Measurements from ENCODE around the gene OCEL1.
"Not testable (repeated sequence)": the region's sequence is repeated elsewhere in the genome, so short reads cannot be mapped to it uniquely, and the experiment has no call there.

OCEL1 gene, protein sequence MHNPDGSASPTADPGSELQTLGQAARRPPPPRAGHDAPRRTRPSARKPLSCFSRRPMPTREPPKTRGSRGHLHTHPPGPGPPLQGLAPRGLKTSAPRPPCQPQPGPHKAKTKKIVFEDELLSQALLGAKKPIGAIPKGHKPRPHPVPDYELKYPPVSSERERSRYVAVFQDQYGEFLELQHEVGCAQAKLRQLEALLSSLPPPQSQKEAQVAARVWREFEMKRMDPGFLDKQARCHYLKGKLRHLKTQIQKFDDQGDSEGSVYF

DNA sequence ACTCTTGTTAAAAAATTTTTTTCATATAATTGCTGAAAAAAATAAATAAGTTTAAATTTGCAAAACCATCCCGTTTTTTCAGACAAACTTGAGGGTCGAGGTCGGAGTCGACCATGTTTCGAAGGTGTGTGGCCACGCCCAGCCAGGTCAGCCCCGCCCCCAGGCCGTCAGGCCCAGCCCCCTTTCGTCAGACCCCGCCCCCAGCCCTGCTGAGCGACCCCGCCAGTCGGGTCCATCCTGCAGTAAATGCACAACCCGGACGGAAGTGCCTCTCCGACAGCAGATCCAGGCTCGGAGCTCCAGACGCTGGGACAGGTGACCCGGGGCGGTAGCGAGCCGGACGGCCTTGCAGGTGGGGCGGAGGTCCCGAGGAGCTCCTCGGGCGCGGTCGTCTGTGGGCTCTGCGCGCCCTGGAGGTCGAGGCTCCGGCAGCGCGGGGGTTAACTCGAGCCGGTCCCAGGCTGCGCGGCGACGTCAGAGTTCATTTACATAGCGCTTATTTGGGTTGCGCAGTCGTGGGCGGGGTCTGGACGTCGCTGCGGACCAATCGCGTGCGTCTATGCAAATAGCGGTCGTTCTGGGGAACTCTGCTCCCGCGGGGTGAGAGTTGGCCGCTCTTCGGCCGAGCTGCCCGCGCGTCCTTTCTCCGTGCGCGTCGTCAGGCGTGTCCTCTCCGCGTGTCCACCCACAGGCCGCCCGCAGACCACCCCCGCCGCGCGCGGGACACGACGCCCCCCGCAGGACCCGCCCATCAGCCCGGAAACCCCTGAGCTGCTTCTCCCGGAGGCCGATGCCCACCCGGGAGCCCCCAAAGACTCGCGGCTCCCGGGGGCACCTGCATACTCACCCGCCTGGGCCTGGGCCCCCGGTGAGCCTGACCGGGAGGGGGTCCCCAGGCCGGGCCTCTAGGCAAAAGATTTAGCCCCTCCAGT, at the start of gene OCEL1:
Gene OCEL1, plus strand, starts transcription at position 225 of the 932 bp plus-strand sequence. Its CDS starts 22 bp downstream, at position 247.
- peak; percentile 62 for FAIRE-seq

DNA sequence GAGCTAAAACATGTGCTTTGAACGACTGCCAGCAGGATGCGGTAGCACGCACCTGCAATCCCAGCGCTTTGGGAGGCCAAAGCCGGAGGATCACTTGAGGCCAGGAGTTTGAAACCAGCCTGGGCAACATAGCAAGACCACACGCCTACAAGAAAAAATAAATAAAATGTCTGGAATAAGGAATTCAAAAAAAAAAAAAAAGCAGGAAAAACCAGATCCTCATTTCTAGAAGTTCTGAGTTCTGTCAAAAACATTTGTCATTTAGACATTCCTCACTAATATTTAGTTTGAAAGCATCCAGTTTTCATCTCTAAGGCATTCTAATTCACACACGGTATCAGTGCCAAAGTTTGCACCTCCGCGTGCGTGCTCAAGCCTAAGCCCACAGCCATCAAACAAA, 47.7 kb upstream of the OCEL1 start:
- FAIRE-seq = no peak

DNA sequence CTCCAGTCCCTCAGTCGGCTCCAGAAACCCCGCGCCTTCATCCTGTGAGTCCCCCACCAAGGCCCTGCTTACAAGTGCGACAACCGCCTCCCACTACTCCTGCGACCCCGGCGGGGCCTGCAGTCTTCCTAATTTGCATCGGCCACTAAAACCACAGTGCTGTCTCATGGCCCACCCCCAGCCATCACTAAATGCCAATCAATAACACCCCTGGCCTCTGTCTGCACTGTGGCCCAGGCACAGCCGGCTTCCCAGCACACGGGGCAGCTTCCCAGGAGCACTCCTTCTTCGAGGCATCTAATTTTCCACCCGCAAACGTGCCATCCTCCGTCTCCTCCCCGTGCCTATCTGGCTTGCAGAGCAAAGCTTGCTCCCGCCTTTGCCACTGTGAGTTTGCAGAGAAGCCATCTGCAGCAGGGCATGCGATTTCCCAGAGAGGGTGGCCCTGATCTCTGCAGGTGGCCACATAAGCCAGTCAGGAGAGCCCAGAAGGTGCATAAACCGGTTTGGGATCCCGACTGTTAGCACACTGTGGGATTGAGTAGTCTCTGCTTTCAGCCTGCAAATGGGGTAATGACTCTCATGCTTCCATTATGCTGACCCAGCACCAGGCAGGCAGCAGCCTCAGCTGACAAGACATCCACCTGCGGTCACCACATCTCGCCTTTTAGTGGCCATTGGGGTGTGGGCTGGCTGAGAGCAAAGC, 44.9 kb upstream of the OCEL1 start:
- no peak for FAIRE-seq

DNA sequence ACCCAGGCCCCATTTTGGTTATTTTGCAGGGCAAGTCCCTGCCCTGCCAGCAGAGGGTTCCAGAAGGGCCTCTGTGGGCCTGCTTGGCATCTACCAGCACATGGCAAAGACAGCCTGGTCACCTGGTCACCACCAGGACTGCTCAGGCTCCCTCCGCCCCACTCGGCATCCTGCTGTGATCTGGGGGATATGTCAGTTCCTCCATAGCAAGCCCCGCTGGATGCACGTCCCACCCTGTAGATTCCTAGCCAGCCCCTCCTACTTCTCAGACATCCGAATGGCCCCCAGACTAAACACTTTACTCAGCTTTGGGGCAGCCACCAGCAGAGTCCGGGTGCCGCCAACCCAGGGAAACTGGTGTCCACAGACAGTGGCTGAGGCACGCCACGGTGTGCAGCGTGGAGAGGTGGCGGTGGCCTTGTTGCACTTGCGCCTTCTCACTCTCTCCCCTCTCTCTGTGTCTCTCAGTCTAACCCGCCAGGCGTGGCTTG, 42.7 kb upstream of the OCEL1 start:
- FAIRE-seq = no peak

DNA sequence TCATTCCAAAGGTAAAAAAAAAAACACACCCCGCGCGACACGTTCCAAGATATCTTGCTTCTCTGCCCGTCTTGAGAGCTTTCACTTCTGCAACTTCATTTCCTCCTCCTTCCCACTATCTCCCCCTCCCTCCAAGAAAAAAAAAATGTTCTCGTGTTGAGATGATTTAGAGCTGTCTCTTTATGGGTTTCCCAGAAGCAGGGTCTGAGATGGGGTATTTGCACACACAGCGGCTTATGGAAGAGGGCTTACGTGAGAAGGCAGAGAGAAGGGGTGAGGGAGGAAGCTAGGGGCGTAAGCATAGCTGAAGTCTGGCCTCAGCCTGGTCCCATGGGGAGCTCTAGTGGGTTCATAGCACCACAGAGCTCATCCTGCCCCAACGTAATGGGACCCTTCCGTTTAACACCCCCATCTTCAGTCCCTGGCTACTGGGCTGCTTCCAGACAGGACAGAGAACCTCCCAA, 42.1 kb upstream of the OCEL1 start:
- no peak for FAIRE-seq

DNA sequence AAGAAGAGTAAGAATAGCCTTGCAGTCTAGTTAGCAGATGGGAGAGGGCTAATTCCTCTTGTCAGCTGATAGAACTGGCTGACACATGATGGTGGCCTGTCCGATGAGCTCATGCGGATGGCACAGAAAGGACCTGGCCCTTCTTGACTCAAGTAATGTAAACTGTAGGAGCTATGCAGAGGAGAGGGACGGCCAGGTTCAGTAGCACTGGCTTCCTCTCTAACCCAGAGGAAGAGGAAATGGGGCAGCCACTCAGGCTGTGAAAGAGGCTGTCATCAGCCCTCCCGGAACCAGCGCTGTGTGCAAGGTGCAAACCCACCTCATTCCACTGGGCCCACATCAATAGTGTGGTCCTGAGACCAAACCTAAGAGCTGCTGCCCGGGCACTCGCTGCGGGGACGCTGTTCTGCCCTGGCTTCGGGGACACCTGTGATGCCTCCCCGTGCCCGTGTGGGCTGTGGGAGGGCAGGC, 41.6 kb upstream of the OCEL1 start:
- no peak for FAIRE-seq

DNA sequence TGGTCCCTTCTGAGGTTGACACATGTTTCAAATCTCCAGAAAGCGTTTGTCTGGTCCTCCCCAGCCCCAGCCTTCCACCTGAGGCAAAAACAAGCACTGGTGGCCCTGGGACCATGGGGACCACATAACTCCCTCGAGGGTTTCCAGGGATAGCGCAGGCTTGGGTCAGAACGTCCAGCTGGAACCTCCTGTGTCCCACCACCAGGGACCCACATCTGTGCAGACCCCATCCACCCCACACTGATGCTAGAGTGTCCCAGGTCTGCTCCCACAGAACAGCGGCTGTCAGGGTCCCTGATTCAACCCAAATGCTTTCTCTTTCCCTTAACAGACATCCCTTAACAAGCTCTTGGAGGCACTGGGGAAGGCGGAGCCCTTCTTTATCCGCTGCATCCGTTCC, 40.4 kb upstream of the OCEL1 start:
- FAIRE-seq = no peak

DNA sequence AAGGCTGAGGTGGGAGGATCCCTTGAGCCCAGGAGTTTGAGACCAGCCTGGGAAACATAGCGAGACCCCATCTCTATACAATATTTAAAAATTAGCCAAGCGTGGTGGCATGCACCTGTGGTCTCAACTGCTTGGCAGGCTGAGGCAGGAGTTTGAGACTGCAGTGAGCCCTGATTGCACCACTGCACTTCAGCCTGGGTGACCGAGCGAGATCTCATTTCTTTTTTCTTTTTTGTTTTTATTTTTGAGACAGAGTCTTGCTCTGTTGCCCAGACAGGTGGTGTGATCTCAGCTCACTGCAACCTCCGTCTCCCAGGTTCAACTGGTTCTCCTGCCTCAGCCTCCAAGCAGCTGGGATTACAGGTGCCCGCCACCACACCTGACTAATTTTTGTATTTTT, 34.3 kb upstream of the OCEL1 start:
- not testable (repeated sequence) for FAIRE-seq

DNA sequence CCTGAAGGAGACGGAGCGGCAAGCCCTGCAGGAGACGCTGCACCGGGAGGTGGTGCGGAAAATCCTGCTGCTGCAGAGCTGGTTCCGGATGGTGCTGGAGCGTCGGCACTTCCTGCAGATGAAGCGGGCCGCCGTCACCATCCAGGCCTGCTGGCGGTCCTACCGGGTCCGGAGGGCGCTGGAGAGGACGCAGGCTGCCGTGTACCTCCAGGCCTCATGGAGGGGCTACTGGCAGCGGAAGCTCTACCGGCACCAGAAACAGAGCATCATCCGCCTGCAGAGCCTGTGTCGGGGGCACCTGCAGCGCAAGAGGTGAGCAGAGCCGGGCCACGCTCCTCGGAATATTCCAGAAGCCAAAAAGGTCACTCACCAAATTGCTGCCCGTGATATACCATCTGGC, 33.3 kb upstream of the OCEL1 start:
- no peak for FAIRE-seq

DNA sequence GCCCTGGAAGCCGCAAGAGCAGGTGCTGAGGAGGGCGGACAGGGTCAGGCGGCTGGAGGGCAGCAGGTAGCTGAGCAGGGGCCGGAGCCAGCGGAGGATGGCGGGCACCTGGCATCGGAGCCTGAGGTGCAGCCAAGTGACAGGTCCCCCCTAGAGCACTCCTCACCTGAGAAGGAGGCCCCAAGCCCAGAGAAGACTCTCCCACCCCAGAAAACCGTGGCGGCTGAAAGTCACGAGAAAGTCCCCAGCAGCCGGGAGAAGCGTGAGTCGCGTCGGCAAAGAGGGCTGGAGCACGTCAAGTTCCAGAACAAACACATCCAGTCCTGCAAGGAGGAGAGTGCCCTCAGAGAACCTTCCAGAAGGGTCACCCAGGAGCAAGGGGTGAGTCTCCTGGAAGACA, 31.4 kb upstream of the OCEL1 start:
- FAIRE-seq = no peak

DNA sequence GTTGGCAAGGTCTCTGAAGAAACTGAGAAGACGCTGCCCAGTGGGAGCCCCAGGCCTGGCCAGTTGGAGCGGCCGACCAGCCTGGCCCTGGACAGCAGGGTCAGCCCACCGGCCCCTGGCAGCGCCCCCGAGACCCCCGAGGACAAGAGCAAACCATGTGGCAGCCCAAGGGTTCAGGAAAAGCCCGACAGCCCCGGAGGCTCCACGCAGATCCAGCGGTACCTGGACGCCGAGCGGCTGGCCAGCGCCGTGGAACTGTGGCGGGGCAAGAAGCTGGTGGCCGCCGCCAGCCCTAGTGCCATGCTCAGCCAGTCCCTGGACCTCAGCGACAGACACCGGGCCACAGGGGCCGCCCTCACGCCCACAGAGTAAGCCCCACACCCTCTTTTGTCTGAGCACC, 30.9 kb upstream of the OCEL1 start:
- no peak for FAIRE-seq

DNA sequence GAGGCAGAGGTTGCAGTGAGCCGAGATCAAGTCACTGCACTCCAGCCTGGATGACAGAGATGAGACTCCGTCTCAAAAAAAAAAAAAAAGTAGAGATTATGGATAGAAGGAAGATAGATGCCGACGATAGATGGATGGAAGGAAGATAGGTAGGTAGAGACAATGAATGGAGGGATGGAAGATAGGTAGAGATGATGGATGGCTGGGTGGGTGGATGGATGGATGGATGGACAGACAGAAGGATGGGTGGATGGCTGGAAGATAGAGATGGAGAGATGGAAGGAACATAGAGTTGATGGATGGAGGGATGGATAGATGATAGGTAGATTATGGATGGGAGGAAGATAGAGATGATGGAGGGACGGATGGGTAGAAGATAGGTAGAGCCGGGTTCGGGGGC, 29.4 kb upstream of the OCEL1 start:
- no peak for FAIRE-seq

DNA sequence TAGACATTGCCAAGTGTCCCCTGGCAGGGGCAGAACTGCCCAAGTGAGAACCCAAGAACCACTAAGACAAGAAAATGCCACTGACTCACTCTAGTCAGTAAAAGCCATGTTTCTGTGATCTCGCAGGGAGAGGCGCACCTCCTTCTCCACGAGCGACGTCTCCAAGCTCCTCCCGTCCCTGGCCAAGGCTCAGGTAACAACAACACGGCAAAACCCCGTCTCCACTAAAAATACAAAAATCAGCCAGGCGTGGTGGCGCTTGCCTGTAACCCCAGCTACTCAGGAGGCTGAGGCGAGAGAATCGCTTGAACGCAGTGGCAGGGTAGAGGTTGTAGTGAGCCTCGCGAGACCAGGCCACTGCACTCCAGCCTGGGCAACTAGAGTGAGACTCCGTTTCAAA, 28.4 kb upstream of the OCEL1 start:
- no peak for FAIRE-seq

DNA sequence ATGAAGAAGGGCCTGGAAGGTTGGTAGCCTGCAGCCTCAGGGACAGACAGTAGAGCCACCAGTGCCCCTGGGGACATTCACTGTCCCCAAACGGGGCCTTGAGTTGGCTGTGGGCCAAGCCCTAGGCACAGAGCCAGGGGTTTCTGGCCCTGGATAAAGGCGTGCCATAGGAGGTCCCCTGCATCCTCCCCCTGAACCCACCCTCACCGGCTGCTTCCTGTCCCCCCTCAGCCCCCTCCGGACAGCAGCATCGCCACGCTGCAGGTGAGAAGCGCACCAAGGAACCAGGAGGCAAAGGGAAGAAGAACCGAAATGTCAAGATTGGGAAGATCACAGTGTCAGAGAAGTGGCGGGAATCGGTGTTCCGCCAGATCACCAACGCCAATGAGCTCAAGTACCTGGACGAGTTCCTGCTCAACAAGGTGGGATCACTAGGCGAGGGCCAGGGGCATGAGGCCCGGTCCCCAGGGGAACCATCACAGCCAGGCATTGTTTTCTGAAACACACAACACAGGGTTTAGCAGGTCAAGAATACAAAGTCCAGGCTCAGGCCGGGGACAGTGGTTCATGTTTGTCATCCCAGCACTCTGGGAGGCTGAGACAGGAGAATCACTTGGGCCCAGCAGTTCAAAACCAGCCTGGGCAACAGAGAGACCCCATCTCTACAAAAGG, 25.5 kb upstream of the OCEL1 start:
- FAIRE-seq = no peak

DNA sequence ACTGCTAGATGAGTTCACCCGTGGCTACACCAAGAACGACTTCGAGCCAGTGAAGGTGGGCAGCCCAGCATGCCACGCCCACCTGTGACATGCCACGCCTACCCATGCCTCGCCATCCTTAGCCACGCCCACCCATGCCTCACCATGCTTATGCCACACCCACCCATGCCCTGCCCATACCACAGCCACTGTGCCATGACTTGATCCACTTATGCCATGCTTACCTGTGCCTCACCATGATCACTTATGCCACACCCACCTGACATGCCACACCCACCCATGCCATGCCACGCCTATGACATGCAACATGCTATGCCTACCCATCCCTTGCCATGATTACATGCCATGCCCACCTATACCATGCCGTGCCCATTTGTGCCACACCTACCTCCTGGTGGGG, 23.8 kb upstream of the OCEL1 start:
- no peak for FAIRE-seq

DNA sequence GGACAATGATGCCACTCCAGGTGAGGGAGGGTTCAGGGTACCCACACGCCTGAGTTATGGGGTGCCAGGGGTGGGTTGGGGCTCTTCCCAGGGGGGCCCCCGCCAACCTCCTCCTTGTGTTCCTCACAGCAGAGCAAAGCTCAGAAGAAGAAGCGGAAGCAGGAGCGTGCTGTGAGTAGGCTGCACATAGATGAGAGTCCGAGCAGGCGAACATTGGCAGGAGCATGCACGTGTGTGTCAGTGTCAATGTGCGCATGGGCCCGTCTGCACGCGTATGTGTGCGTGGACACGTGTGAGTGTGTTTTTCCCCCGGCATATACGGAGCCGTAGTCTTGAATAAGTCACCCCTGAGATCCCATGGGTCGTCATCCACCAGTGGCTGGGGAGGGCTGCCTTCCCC, 23.3 kb upstream of the OCEL1 start:
- FAIRE-seq = no peak

DNA sequence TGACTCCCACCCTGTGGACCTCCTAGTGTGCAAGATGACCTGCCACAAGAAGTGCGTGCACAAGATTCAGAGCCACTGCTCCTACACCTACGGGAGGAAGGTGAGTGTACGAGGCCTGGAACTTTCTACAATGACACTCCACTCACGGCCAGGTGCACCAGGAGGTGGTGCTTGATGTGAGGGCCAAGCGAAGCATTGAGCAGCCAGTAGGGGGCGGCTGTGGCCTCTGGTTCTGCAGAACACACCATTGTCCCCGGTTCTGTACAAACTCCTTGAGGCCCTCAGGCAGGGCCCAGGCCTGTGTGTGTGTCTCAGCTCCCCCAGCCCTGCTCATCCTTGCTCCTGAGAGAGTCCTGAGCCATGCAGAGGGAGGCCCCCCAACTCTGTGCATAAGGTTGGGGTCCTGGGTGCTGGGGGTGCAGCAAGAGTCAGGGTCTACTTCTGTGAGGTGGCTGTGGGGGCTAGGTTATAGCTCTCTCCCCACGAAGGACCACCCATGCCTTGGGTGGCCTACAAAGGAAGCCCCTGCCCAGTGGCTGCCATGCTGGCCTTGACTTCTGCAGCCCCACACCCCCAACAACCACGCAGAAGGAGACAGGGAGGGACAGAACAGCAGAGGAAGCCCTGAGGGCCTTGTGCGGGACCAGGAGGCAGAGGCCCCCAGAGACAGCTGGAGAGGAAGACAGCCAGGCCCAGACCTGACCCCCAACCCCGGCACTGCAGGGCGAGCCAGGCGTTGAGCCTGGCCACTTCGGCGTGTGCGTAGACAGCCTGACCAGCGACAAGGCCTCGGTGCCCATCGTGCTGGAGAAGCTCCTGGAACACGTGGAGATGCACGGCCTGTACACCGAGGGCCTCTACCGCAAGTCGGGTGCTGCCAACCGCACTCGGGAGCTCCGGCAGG, 20.5 kb upstream of the OCEL1 start:
- no peak for FAIRE-seq

DNA sequence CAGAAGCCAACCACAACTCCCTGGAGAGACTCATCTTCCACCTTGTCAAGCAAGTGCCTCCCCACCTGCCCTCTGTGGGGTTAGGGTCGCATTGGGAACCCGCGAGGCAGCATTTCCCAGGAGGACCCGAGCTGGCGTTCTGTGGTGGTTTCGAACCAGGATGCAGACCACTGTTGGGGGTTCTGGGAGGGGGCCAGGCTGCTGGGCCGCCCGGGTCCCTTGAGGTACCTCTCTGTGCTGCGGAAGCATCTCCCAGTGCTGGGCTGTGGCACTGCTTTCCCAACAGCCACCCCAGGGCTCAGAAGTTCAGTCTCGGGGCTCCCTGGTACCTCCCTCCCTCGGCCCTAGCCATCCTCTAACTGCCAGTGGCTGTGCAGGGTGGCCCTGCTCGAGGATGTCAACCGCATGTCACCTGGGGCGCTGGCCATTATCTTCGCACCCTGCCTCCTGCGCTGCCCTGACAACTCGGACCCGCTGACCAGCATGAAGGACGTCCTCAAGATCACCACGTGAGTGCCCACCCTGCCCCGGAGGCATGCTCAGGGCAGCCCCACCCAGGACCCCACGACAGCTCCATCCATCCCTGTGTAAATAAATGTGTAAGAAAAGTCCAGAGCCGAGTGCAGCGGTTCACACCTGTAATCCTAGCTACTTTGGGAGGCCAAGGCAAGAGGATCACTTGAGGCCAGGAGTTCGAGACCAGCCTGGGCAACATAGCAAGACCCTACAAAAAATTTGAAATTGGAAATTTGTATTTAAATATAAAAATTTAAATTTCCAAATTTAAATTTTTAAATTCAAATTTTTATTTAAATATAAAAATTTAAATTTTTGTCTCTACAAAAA, 19.1 kb upstream of the OCEL1 start:
- FAIRE-seq = no peak

DNA sequence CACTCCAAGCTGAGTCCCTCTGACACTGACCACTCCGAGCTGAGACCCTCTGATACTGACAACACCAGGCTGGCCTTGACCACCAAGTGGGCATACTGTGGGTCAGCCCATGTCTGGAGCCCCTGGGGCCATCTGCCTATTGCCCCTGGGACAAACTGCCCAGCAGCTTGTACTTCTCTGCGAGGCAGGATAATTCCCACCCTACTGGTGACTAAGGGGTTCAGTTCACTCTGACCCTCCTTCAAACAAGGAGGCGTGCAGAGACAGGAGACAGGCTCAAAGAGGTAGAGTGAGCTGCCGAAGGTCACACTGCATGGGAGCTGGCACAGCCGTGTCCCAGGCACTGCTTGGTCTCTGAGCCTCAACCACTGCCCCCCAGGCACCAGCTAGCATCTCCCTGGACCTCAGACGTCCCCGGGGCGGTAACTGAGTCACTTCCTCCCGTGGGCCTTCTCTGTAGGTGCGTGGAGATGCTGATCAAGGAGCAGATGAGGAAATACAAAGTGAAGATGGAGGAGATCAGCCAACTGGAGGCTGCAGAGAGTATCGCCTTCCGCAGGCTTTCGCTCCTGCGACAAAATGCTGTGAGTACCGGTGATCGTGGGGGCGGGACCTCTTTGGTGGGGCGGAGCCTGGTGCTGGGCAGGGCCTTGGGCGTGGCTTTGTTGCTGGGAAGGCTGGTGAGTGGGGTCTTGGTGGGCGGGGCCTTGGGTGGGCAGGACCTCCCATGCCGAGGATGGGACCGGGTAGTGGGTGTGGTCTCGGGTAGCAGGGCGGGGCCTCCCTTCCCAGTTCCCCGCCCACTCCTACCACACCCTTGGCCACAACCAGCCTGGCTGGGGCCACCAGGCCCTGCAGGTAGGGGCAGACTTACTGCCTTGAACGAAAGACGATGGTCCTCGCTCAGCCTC, 16.6 kb upstream of the OCEL1 start:
- FAIRE-seq = no peak
